Progenitor cell of endocrine pancreas (in vitro differentiated cells): ENCODE data around the gene TRAM2. TPM values are rescaled to one million over a fixed set of nuclear protein-coding genes. Genes with fewer than 3 reads are reported as not detected.

Experiments
- DNase-seq: peaks from one replicate; pipeline ENCODE4 v3.0.0; 2021; ENCODE audit warnings: low spot score; ENCODE audit not compliant: unreplicated experiment
- H3K27ac Mint-ChIP-seq: 2 replicates; pipeline ENCODE4 v1.8.0; 2021; ENCODE audit warnings: mild to moderate bottlenecking, moderate library complexity, mixed read lengths
- H3K27me3 Mint-ChIP-seq: 2 replicates; pipeline ENCODE4 v1.8.0; 2021; ENCODE audit warnings: mixed read lengths
- H3K36me3 Mint-ChIP-seq: 2 replicates; pipeline ENCODE4 v1.8.0; 2022; ENCODE audit warnings: mixed read lengths; ENCODE audit not compliant: insufficient read depth
- H3K4me1 Mint-ChIP-seq: 2 replicates; pipeline ENCODE4 v1.8.0; 2021; ENCODE audit warnings: low read depth, mixed read lengths
- H3K4me3 Mint-ChIP-seq: 2 replicates; pipeline ENCODE4 v1.8.0; 2021; ENCODE audit warnings: low read depth, mild to moderate bottlenecking, moderate library complexity, mixed read lengths
- H3K9me3 Mint-ChIP-seq: 2 replicates; pipeline ENCODE4 v1.8.0; 2021; ENCODE audit warnings: low read depth, mixed read lengths
- CTCF ChIP-seq: fragments of 200-600 bp; sonication (generic); IDR thresholded peaks from one replicate; pipeline ENCODE4 v1.5.0; 2021; ENCODE audit warnings: antibody characterized with exemption, mild to moderate bottlenecking; ENCODE audit not compliant: unreplicated experiment
- total RNA-seq: library from RNA; stranded (reverse); gene quantifications from 2 replicates; pipeline ENCODE4 v1.2.1, GENCODE V29; 2021

TRAM2 gene
- total RNA-seq, 1 donor from 2014 or later, result 18.6 TPM

- no peaks in the 10 kb centered on the region for H3K9me3 Mint-ChIP-seq
- no peak for DNase-seq
- H3K4me1 Mint-ChIP-seq, result peaks cover 40% of the 10 kb centered on the region
- TF ChIP-seq CTCF, result no peak
- no peak overlapping the region for H3K4me3 Mint-ChIP-seq
- H3K27ac Mint-ChIP-seq, result no peak overlapping the region
- H3K27me3 Mint-ChIP-seq, result no peaks in the 10 kb centered on the region
- H3K36me3 Mint-ChIP-seq, result no peaks in the 10 kb centered on the region
Measured at GRCh38 chr6:52553719-52554118, 23.1 kb downstream of the TRAM2 start.

GRCh38 chr6:52553158-52553557, 23.7 kb downstream of the TRAM2 start:
- H3K9me3 Mint-ChIP-seq, result no peaks in the 10 kb centered on the region
- DNase-seq, result no peak
- TF ChIP-seq CTCF, result no peak
- H3K4me3 Mint-ChIP-seq, result no peak overlapping the region
- H3K4me1 Mint-ChIP-seq, result peaks cover 38% of the 10 kb centered on the region
- no peak overlapping the region for H3K27ac Mint-ChIP-seq
- H3K36me3 Mint-ChIP-seq, result no peaks in the 10 kb centered on the region
- H3K27me3 Mint-ChIP-seq, result no peaks in the 10 kb centered on the region

- H3K36me3 Mint-ChIP-seq, result no peaks in the 10 kb centered on the region
- H3K4me1 Mint-ChIP-seq, result peaks cover 33% of the 10 kb centered on the region
- no peaks in the 10 kb centered on the region for H3K27me3 Mint-ChIP-seq
- H3K9me3 Mint-ChIP-seq, result no peaks in the 10 kb centered on the region
- no peak overlapping the region for H3K4me3 Mint-ChIP-seq
- no peak for TF ChIP-seq CTCF
- DNase-seq, result no peak
- H3K27ac Mint-ChIP-seq, result peak overlapping the region; percentile 60
Measured at GRCh38 chr6:52552278-52552643, 24.6 kb downstream of the TRAM2 start.

GRCh38 chr6:52551483-52552277, 25.2 kb downstream of the TRAM2 start:
- Mint-ChIP-seq H3K27ac (peak overlapping the region; percentile 60), H3K27me3 (no peaks in the 10 kb centered on the region), H3K4me1 (peaks cover 35% of the 10 kb centered on the region), H3K4me3 (no peak overlapping the region), H3K9me3 (no peaks in the 10 kb centered on the region), H3K36me3 (no peaks in the 10 kb centered on the region)
- no peak for DNase-seq
- TF ChIP-seq CTCF, result no peak

- TF ChIP-seq CTCF, result no peak
- no peak overlapping the region for H3K4me3 Mint-ChIP-seq
- peak overlapping the region; percentile 59 for H3K27ac Mint-ChIP-seq
- H3K36me3 Mint-ChIP-seq, result no peaks in the 10 kb centered on the region
- no peaks in the 10 kb centered on the region for H3K27me3 Mint-ChIP-seq
- peaks cover 35% of the 10 kb centered on the region for H3K4me1 Mint-ChIP-seq
- H3K9me3 Mint-ChIP-seq, result no peaks in the 10 kb centered on the region
- no peak for DNase-seq
Measured at GRCh38 chr6:52550870-52551269, 26.0 kb downstream of the TRAM2 start.
